GM23338 (cell line): ENCODE measurements around the gene DNAH10. TPM values are rescaled to one million over a fixed set of nuclear protein-coding genes. Genes with fewer than 3 reads are reported as not detected.

Source experiments
- ATAC-seq: fragments of 200-7000 bp; cut with Tn5 transposase; 3 replicates; pipeline ENCODE4 v1.9.1; 2020
- DNase-seq: peaks from one replicate; pipeline ENCODE4 v3.0.0-alpha.2; 2015; ENCODE audit warnings: low spot score
- H2AFZ ChIP-seq: fragments of 200-600 bp; sonication (generic); 2 replicates; pipeline ENCODE4 v1.8.0; 2016; ENCODE audit warnings: antibody characterized with exemption, mild to moderate bottlenecking, moderate library complexity
- H3F3A ChIP-seq: fragments of 200-600 bp; sonication (generic); replicated peaks from 2 replicates; pipeline ENCODE4 v1.8.0; 2017; ENCODE audit warnings: antibody characterized with exemption, mixed run types, low read depth
- H3K27ac ChIP-seq: fragments of 200-600 bp; sonication (generic); 2 replicates; pipeline ENCODE4 v1.6.1; 2016; ENCODE audit warnings: low read depth
- H3K27me3 ChIP-seq: fragments of 200-600 bp; sonication (generic); 2 replicates; pipeline ENCODE4 v1.8.0; 2016; ENCODE audit warnings: mild to moderate bottlenecking, mixed run types, moderate library complexity; ENCODE audit not compliant: insufficient read depth
- H3K36me3 ChIP-seq: fragments of 200-600 bp; sonication (generic); 2 replicates; pipeline ENCODE4 v1.8.0; 2016; ENCODE audit warnings: mild to moderate bottlenecking; ENCODE audit not compliant: insufficient read depth
- H3K4me1 ChIP-seq: fragments of 200-600 bp; sonication (generic); 2 replicates; pipeline ENCODE4 v1.8.0; 2016; ENCODE audit warnings: mild to moderate bottlenecking, moderate library complexity; ENCODE audit not compliant: insufficient read depth
- H3K4me2 ChIP-seq: fragments of 200-600 bp; sonication (generic); 2 replicates; pipeline ENCODE4 v1.7.1; 2017; ENCODE audit warnings: mixed run types
- H3K4me3 ChIP-seq: fragments of 200-600 bp; sonication (generic); 2 replicates; pipeline ENCODE4 v1.6.1; 2016; ENCODE audit warnings: mixed run types
- H3K79me2 ChIP-seq: fragments of 200-600 bp; sonication (generic); replicated peaks from 2 replicates; pipeline ENCODE4 v1.8.0; 2017; ENCODE audit warnings: mild to moderate bottlenecking; ENCODE audit not compliant: insufficient read depth
- H3K9me2 ChIP-seq: fragments of 200-600 bp; sonication (generic); 2 replicates; pipeline ENCODE4 v1.8.0; 2017; ENCODE audit not compliant: insufficient read depth
- H4K20me1 ChIP-seq: fragments of 200-600 bp; sonication (generic); replicated peaks from 2 replicates; pipeline ENCODE4 v1.8.0; 2017; ENCODE audit warnings: mild to moderate bottlenecking; ENCODE audit not compliant: insufficient read depth
- H3K27ac Mint-ChIP-seq: 2 replicates; pipeline ENCODE4 v1.8.0; 2020; ENCODE audit warnings: inconsistent platforms, mild to moderate bottlenecking, moderate library complexity, mixed read lengths
- H3K27me3 Mint-ChIP-seq: 3 replicates; pipeline ENCODE4 v1.8.0; 2022; ENCODE audit warnings: low read depth, mild to moderate bottlenecking, moderate library complexity, mixed read lengths, inconsistent platforms; ENCODE audit not compliant: insufficient read depth, poor library complexity
- H3K36me3 Mint-ChIP-seq: 3 replicates; pipeline ENCODE4 v1.8.0; 2021; ENCODE audit warnings: low read depth, mild to moderate bottlenecking, inconsistent platforms, moderate library complexity, mixed read lengths
- H3K4me1 Mint-ChIP-seq: 3 replicates; pipeline ENCODE4 v1.8.0; 2020; ENCODE audit warnings: mild to moderate bottlenecking, inconsistent platforms, mixed read lengths
- H3K4me3 Mint-ChIP-seq: 3 replicates; pipeline ENCODE4 v1.8.0; 2021; ENCODE audit warnings: moderate library complexity, mild to moderate bottlenecking, inconsistent platforms, mixed read lengths
- H3K9me3 Mint-ChIP-seq: 3 replicates; pipeline ENCODE4 v1.8.0; 2020; ENCODE audit warnings: moderate library complexity, mild to moderate bottlenecking, inconsistent platforms, mixed read lengths
- CTCF ChIP-seq, 2 experiments: fragments of 200-600 bp in 1 of 2; sonication (generic) in 1 of 2; conservative IDR thresholded peaks; 2 replicates each; pipeline versions ENCODE4 v1.5.1 to v1.6.1; 2016 to 2017; ENCODE audit warnings: antibody characterized with exemption in 2 of 2, low read depth in 2 of 2, mild to moderate bottlenecking in 2 of 2, moderate library complexity in 1 of 2
- EZH2 ChIP-seq: fragments of 200-600 bp; sonication (generic); IDR thresholded peaks from one replicate; pipeline ENCODE4 v1.8.0; 2017; ENCODE audit warnings: antibody characterized with exemption, mild to moderate bottlenecking, low read depth; ENCODE audit not compliant: unreplicated experiment
- EZH2phosphoT487 ChIP-seq: fragments of 200-600 bp; sonication (generic); IDR thresholded peaks from one replicate; pipeline ENCODE4 v1.8.1; 2018; ENCODE audit warnings: antibody characterized with exemption; ENCODE audit not compliant: unreplicated experiment
- JUNB ChIP-seq: IDR thresholded peaks from one replicate; pipeline ENCODE4 v1.6.1; 2016; ENCODE audit warnings: antibody characterized with exemption; ENCODE audit not compliant: unreplicated experiment
- NANOG ChIP-seq: IDR thresholded peaks from 2 replicates; pipeline ENCODE4 v1.6.1; 2016; ENCODE audit warnings: antibody characterized with exemption, borderline replicate concordance
- POLR2AphosphoS5 ChIP-seq: IDR thresholded peaks from 2 replicates; pipeline ENCODE4 v1.6.1; 2016; ENCODE audit warnings: antibody characterized with exemption, low read depth
- polyA plus RNA-seq: library from polyadenylated mRNA; unstranded; fragments of >200 nt; fragmentation: Nextera tagmentation; extraction: Ambion mirVana; gene quantifications from 2 replicates; pipeline ENCODE4 v1.2.1, GENCODE V29; 2016
- total RNA-seq: library from RNA; depleted of rRNA; stranded (reverse); fragments of >200 nt; shearing (Covaris generic); gene quantifications from 2 replicates; pipeline ENCODE4 v1.2.3, GENCODE V29; 2014

The DNAH10 gene
- total and polyA plus RNA-seq, 2 experiments from 2014 or later = 0.03 TPM

GRCh38 chr12:123938679-123939480, 176.8 kb downstream of the DNAH10 start:
- H3K27me3 Mint-ChIP-seq = peaks cover 12% of the 10 kb centered on the region
- H3K4me2 ChIP-seq = no peak overlapping the region
- H3K27ac Mint-ChIP-seq = no peak overlapping the region
- peaks cover 3% of the 10 kb centered on the region for H3K4me1 Mint-ChIP-seq
- TF ChIP-seq POLR2AphosphoS5 (no peak), EZH2 (no peak), CTCF (conservative IDR thresholded peaks at IDR 0.05; ENCODE audit: low read depth in 2 of 2) (peak; percentile 69 to 86), EZH2phosphoT487 (no peak)
- no peaks in the 10 kb centered on the region for H3K4me1 ChIP-seq
- no peaks in the 10 kb centered on the region for H3K79me2 ChIP-seq
- H3K27ac ChIP-seq = no peak overlapping the region
- no peaks in the 10 kb centered on the region for H4K20me1 ChIP-seq
- no peaks in the 10 kb centered on the region for H3F3A ChIP-seq
- H2AFZ ChIP-seq = no peak overlapping the region
- peaks cover 2% of the 10 kb centered on the region; the same call in 1 of the 3 replicates for H3K36me3 Mint-ChIP-seq
- peaks cover 14% of the 10 kb centered on the region for H3K9me3 Mint-ChIP-seq
- no peaks in the 10 kb centered on the region for H3K9me2 ChIP-seq
- no peaks in the 10 kb centered on the region for H3K27me3 ChIP-seq
- H3K36me3 ChIP-seq = no peaks in the 10 kb centered on the region; the same call in 1 of the 2 replicates
- no peak overlapping the region for H3K4me3 Mint-ChIP-seq
- H3K4me3 ChIP-seq = no peak overlapping the region
- peak; percentile 70 for DNase-seq
- peak; percentile 87 for ATAC-seq

- Histone ChIP-seq H3K9me2 (no peaks in the 10 kb centered on the region), H3K27me3 (no peaks in the 10 kb centered on the region), H4K20me1 (no peaks in the 10 kb centered on the region), H3F3A (no peaks in the 10 kb centered on the region), H3K4me2 (no peak overlapping the region), H3K4me1 (no peaks in the 10 kb centered on the region), H3K4me3 (no peak overlapping the region), H3K27ac (no peak overlapping the region), H3K79me2 (no peaks in the 10 kb centered on the region), H2AFZ (no peak overlapping the region), H3K36me3 (no peaks in the 10 kb centered on the region; the same call in 1 of the 2 replicates)
- Mint-ChIP-seq H3K9me3 (peaks cover 14% of the 10 kb centered on the region), H3K36me3 (peaks cover 2% of the 10 kb centered on the region; the same call in 1 of the 3 replicates), H3K4me1 (peaks cover 3% of the 10 kb centered on the region), H3K27ac (no peak overlapping the region), H3K27me3 (peaks cover 12% of the 10 kb centered on the region), H3K4me3 (no peak overlapping the region)
- TF ChIP-seq JUNB (no peak), POLR2AphosphoS5 (no peak), EZH2 (no peak), NANOG (no peak)
- DNase-seq = no peak
- ATAC-seq = no peak
These were observed 177.9 kb downstream of the DNAH10 start for GRCh38 chr12:123939716-123940626.
